Umbilical cord (tissue), 2 donors: ENCODE results near the gene ELFN2. TPM values are rescaled to one million over a fixed set of nuclear protein-coding genes. Genes with fewer than 3 reads are reported as not detected.

ENCODE experiments used
- DNase-seq: peaks from one replicate; pipeline ENCODE4 v3.0.0-alpha.2; 2015; ENCODE audit warnings: low spot score
- total RNA-seq: library from RNA; depleted of rRNA; stranded (reverse); fragments of >200 nt; gene quantifications from one replicate; pipeline ENCODE4 v1.2.3, GENCODE V29; 2014; ENCODE audit warnings: low replicate concordance; ENCODE audit not compliant: insufficient read depth

Gene ELFN2
- total RNA-seq, 1 donor from 2014 or later: 0.24 TPM

DNA sequence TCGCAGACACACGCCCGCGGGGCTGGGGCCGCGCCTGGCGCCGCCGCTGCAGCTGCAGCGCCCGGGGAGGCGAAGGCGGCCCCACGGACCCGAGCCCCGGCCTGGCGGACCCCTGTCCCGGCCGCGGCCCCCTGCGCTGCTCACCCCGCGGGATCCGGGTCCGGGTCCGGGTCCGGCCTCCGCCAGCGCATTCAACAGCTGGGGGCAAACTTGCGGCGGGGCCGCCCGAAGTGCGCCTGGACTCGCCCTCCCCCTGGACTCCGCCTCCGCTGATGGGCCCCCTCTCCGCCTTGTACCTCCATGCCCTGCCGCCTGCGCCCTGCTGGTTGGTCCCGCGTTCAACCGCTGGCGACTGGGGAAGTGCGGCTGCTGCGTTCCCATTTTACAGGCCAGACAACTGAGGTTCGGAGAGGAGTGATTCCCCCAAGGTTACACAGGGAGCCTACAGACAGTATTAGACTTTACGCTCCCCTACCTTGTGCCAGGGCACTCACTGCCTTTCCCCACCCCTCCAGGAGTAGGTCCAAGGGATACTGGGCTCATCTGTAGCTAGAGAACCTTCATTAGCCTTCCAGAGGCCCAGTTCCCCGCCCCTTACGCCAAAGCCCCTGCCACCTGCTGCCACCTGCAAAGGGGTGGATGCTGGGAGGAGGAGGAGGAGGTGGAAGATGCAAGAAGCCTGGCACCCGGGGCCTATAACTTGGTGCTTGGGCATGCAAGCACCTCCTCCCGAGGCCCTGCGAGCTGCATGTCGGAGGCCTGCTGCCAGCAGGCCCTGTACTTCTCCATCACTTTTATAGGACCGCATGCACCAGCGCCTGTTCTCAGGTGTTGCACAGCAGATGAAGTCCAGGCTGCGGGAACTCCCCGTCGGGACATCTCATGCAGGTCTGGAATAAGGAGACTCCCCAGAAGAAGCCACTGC is 694 bp upstream of the ELFN2 start:
- no peak for DNase-seq

DNA sequence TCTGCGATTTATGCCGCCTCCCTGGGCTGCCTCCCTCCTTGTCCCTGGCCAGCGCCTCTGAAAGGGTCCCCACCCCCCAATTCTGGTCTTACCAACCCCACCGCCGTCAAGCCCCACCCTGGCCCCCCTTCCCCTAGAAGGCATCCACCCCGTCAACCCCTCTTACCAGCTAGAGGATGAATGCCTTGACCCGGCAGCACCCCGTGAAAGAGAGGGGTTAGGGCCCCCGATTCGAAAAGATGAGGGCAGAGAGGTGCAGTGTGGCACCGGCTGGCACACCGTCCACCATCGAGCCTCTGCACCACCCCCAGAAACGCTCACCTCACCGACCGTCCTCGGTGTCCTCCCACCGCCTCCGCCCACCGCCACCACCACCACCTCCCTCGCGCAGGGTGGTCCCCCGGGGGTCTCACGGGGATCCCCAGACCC is 559 bp downstream of the ELFN2 start:
- DNase-seq: no peak

DNA sequence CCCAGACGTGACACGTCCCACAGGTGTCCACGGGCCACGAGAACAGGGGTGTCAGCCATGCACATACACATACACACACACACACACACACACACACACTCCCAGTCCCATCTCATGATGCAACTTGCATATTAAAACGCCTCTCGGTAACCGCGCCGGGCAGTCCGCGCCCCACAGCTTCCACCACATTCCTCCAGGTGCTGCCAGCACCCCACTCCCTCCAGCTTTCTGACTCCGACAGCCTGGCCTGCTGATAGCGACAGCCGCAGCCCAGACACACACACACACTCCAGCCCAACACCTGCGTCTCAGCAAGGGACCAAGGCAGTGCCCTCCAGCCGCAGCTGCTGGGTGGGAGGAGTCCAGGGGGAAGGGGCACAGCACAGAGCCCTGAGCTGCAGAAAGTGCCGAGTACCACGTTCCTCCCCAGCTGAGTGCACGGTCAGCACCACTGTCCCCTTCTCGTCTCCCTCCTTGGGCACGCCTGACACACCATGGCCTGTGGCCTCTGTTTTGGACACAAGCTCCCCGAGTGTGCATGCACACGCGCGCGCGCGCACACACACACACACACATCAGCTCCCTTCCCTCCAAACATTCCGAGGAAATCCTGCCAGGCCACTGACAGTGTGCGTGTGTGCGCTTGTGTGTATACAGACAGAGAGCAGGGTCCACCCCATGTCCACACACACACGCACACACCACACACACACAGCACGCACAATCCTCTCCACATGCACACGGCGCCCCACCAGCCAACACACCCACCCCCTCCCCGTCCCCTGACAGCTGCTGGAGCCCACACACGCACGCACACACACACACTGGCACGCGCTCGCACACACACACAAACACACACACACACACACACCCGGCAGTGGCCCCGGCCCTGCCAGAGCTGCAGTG is 1.2 kb downstream of the ELFN2 start:
- no peak for DNase-seq

DNA sequence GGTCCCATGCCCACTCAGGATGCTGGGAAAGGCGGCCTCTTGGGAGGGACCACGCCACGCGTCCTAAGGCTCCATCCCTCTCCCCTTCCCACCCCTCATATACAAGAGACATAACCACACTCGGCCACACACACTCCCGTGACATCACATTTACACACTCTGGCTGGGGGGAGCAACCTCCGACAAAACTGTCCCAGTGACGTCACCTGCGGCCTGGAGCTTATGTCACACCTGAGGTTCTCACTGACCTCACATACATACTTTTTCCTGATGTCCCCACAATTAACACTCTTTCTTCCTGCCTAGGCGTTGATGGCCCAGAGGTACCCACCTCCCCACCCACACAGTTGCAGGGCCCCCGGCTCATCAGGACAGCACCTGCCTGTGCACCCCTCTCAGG is 1.9 kb downstream of the ELFN2 start:
- DNase-seq: no peak

DNA sequence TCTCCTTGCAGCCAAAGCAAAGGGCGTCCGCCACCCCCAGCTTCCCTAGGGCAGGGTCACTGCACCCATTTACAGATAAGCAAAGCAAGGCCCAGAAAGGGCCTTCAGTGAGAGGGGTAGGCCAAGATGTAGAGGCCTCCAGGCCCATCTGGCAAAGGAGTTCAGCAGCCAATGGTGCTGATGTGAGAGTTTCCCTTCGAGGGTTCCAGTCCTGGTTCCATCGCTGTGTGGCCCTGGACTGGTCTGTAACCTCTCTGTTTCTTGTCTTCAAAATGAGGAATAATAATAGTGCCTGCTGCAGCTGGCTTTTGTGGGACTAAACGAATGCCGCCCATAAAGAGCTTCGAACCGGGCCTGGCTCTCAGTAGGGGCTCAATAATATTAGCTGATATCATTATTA is 4.0 kb downstream of the ELFN2 start:
- no peak for DNase-seq

DNA sequence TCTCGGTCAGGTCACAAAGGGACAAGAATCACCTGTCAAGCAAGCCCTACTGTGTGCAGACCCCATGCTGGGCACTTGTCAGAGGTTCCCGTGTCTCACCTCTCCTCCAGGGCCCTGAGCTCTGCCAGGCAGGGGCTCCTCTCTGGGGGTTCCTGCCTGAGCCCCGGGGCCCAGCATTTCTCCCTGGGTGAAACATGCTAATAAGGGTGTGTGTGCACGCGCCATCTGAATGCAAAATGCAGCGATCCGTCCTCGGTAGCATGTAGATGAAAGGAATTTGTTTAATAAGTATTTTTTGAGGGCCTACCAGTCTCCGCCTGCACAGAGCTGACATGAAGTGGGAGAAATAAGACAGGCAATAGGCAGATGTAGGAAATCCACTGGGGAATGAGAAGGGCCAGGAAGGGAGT is 5.8 kb downstream of the ELFN2 start:
- DNase-seq: no peak

DNA sequence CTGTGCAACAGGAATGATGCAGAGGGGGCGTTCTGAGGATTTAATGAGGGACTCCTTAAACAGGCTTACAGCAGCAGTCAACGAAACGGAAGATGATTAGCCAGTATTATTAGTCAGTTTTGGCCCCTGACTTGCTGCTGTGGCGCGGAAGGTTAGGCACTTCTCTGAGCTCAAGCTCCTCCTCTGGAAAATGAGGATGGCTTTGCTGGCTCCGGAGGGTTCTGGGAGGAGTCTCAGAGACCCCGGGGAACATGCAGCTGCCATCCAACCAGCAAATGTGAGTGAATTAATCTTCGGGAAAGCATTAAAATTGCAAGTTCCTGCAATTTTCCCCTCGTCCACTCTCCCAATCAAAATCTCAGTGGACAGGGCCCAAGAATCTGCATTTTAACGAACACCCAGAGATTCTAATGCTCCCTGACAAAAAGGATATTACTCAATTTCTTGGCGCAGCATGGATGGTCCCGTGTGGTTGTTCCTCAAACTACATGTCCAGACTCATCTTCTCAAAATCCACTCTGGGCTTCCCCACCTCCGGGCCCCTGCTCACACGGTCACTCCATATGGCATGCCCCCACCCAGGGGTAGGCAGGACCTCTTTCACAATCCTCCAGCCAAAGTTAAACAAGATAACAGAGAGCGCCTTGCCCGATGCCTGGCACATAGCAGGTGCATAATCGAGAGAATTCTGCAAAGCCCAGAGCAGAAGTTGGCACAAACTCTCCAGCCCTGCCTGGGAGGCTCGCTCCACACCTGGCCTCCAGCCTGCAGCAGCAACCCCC is 6.4 kb downstream of the ELFN2 start:
- DNase-seq: no peak

DNA sequence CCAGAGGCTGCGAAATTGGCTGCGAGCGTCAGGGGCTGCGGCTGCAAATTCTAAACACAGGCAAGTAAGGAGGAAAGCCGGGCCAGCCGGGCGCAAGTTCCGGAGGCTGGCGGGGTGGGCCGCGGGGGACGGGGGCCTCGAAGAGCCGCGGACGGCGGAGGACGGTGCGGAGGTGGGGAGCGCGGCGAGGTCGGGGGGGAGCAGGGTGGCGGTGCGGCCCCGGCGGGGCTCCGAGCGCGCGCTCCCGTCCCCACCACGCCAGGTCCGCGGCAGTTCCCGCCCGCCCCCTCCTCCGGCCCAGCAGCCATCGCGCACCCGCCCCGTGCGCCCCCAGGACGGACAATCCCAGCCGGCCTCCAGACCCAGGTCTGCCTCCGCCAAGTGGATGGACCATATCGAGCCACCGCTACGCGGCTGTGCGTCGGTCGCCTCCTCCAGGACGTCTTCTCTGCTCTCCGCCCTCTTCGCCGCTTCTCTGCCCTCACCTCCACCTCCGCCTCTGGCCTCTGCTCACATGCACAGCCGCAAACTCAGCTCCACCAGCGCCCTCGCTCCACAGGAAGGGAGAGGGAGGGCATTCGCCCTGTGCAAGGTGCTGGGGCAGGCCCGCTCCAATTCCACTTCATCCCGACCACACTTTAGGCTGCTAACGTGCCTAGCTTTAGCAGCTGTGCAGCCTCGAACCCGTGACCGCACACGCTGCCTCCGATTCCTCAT is 7.2 kb downstream of the ELFN2 start:
- no peak for DNase-seq

DNA sequence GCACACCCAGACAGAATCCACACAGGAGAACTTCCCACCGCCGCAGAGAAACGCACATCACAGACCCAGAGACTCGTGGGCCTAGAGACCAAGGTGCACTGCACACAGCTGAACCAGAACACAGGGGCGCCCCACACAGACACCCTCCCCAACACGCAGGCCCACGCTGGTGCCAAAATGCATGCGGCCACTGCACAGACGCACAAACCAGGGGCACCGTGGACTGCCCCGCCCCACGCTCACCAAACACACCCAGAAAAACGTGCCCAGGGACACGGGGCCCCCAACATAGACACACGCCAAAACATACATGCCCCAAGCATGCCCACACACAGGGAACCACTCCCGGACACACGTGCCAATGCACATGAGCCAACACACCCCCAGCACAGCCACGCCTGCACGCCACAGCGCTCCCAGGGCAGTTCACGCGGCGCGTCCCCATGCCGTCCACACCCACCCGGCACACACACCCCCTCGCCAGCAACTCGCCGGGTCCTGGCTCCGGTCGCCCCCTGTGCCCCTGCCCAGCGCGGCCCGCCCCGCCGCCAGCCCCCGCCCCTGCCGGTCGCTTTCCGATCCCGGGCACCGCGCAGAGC is 7.8 kb downstream of the ELFN2 start:
- DNase-seq: no peak

DNA sequence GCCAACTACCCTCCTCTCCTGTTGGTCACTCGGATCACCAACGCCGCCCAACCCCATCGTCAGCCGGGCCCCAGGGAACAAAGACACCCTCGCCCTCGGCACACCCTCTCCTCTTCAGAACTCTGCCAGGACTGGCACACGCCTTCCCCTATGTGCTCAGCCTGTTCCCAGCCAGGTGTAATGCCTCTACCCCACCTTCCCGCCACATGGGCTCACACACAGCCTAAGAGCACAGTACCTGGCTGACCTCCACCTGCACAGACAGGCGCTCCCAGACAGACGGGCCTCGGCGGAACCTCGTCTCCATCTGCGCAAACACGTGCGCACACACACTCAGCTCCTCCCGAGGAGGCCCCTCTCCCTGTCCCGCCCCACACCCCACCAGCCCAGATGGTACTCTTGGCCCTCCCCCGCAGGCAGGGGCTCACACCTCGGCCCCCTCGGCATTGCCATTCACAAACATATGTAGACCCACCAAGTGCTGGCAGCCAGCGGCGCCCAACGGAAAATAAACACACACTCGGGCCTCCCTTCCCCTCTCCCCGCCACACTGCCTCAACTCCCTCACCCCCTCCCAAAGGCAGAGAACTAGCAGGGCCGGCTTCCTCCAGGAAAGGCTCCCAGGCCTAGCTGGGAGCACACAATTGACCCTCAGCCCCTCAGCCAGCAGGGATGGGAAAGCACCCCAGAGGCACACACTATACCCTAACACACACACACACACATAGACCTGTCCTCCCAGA is 8.5 kb downstream of the ELFN2 start:
- DNase-seq: no peak

DNA sequence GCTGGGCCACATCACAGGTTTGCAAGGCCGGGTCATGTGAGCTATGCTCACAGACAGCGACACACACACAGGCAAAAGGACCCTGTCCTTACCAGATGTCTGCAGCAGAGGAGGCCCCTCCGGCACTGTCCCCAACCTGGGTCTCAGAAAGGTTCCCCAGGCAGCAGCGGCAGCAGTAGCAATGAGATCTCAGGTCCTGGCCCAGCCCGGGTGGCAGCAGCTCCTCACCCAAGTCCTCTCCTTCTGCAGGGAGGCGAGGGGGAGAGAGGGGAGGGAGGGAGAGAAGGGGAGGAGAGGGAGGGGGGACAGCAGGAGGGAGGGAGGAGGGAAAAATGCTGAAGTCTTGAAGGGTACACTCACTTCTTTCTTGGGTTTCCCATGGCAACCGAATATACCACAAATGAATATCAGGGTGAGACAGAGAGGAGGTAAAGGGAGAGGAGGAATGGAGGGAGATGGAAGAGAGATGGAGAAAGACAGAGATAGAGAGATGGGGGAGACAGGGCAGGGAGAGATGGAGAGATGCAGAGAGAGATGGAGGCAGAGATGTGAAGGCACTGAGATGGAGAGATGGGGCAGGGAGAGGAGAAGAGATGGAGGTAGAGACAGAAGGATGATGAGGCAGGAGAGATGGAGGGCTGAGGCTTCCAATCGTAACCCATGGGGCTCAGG is 9.5 kb downstream of the ELFN2 start:
- DNase-seq: no peak

DNA sequence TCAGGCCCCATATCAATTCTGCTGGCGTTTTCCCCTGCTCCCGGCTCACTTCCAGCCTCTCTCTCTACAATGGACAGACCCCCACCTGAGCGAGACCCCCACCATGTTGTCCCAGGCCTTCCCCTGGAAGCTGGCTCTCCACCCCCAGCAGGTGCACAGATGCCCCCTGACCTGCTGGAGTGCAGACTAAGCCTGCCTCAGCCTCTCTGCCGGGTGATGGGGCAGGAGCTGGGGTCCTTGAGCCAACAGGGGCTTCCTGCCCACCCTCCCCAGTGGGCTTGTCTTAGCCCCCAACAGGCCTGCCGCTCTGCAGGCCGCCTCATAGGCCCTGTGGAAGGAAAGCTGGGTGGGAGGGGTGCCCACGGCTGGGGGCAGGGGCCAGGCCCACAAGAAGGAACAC is 10.0 kb downstream of the ELFN2 start:
- DNase-seq: no peak

DNA sequence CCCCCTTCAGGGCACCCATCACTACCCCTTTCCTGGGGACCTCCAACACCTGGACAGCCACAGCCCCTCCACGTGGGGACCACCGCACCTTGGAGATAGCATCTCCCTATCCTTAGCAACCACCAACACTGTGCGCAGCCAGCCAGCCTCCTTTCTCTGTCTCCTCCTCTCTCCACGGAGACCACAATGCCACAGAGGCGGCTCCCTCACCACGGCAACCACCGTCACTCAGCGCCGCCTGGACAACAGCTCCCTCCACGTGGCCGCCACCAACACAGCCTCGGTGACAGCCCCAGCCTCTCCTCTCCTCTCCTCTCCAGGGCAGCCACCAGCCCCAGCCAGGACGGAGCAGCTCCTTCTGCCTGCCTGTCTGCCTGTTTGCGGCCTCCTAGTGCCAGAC is 10.5 kb downstream of the ELFN2 start:
- DNase-seq: no peak

DNA sequence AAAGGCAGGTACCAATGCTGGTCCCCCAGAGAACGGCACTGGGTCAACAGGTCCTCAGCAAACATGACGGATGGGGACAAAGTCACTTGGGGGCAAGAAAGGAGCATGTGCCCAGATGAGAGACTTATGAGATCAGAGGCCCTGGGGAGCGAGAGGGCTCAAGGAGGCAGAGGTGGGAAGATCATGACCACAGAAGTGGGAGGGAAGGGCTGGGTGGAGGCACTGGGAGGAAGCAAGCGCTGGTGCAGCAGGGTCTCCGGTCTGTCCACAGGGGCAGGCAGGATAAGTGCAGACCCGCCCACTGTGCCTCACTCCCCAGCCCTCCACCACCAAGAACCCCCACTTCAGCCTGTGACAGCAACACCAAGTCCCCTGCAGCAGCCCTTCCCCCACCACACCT is 10.9 kb downstream of the ELFN2 start:
- DNase-seq: no peak

DNA sequence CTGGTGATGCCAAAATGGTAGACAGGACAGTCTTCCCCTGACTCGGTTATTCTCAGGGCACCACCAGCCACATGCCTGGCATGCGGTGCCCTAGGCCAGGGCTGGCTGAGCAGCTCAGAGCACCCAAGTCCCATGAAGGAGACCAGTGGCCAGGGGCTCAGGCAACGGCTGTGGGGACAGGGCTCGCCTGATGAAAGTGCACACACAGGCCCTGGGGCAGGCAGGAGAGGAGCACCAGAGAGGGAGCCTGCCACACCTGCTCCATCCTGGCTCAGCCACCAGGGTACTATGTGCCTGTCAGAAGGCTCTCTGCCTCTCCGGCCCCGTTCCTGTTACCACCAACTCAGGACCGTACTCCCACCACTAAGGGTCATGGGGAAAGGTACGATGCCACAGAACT is 12.1 kb downstream of the ELFN2 start:
- no peak for DNase-seq

DNA sequence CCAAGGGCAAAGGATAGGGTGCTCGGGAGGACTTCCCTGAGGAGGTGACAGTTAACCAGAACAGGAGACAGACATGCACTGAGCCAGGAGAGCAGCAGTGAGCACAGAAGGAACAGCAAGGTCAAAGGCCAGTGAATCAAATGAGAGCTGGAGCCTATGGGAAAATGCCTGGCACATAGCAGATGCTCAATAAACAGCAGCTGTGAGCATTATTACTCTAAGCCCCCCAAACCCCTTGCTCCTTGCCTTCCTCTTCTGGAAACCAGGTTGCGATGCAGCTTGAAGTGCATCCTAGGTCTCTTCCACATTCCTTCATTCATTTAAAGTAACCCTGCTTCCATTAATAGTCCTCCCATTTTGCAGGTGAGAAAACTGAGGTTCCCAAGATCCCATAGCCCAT is 13.0 kb downstream of the ELFN2 start:
- DNase-seq: no peak

DNA sequence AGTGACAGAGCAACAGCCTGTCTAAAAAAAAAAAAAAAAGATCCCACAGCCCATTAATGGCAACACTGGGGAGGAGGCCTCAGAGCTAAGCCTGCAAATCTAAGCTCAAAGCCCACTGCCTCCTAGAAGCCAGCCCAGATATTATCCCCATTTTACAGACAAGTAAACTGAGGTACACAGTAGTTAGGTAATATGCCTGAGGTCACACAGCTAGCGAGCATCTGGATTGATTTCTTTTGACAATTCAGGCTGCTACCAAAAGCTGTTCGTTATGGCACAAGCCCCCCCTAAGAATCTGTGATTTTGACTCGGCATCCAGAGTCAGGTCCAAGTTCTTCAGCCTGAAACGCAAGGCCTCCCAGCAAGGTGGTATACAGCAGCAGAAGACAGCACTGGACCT is 13.7 kb downstream of the ELFN2 start:
- no peak for DNase-seq

DNA sequence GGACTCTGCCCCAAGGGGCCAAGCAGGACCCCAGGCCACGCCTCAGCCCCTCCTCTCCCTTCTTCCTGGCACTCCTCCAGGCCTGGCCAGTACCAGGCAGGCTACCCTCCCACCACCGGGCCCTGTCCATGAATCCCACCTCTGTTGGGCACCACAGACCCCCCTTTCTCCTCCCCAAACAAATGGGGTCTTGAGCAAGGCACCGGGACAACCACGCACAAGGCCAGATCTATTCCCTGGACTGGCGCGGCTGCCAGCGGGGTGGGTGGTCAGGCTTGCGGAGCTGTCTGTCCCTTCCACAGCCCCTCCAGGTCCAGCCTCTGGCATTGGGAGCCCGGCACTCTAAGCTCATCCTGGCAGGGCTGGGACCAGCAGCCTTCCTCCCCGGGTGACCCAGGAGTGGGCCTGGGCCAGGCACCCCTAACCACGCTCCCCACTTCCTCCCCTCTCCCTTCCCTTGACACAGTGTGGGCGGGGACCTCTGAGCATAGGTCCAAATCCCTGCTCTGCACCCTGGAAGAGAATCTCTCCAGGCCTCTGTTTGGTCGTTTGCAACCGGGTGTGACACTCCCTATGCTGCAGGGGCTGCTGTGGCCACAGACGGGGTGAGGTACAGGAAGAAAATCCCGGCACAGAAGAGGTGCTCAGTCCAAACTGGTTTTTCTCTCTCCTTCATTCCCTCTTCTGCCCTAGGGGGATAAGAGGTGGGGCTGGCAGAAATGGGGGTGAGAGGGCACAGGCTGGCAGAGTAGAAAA is 14.6 kb downstream of the ELFN2 start:
- no peak for DNase-seq

DNA sequence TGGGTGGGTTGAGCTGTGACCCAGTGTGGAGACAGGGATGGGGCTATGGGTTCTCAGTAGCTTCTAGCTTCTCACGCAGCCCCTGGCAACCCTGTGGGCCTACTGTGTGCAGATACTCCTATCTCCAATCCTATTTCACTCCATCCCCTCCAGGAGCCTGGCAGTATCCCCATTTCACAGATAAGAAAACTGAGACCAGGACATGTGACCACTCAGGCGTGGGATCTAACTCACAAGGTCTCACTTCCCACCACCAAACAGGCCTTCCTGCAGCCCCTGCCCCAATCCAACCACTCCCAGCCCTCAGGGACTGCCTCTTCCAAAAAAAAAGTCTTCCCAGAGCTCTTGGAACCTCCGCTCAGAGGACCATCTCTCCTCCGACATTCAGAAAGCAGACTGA is 15.6 kb downstream of the ELFN2 start:
- no peak for DNase-seq
